ENCODE results near the gene SYTL2.
"Not testable (repeated sequence)": the region's sequence is repeated elsewhere in the genome, so short reads cannot be mapped to it uniquely, and the experiment has no call there.

The SYTL2 gene, protein sequence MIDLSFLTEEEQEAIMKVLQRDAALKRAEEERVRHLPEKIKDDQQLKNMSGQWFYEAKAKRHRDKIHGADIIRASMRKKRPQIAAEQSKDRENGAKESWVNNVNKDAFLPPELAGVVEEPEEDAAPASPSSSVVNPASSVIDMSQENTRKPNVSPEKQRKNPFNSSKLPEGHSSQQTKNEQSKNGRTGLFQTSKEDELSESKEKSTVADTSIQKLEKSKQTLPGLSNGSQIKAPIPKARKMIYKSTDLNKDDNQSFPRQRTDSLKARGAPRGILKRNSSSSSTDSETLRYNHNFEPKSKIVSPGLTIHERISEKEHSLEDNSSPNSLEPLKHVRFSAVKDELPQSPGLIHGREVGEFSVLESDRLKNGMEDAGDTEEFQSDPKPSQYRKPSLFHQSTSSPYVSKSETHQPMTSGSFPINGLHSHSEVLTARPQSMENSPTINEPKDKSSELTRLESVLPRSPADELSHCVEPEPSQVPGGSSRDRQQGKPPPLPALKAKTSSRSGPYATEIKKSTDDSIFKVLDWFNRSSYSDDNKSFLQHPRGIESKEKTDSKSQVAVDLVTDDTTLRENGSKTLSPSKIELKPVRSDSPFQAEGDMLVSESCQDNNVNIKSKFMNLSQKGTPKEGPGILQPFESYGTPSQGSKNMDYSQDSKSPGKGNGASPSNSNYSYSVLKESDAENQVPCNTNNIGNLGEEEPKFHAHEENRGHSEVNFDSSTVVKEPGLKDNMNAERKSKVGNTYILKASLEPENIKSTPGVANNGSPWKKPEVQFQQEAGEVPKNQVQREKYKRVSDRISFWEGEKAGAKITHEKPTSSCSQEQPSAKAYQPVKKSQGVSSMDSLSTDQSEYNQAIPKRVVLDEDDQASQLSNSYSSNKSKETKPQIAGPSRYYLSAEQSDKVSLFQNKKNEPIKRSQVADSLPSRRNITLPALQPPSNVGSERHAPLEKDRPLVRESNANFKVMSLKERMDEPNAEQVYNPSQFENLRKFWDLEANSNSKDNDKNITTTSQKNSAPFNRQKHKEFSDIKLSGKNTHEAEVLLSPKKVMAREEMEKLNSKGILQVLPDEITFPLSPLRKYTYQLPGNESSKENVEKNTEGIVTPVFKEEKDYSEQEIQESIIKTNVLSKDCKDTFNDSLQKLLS (N-terminal part only)

DNA sequence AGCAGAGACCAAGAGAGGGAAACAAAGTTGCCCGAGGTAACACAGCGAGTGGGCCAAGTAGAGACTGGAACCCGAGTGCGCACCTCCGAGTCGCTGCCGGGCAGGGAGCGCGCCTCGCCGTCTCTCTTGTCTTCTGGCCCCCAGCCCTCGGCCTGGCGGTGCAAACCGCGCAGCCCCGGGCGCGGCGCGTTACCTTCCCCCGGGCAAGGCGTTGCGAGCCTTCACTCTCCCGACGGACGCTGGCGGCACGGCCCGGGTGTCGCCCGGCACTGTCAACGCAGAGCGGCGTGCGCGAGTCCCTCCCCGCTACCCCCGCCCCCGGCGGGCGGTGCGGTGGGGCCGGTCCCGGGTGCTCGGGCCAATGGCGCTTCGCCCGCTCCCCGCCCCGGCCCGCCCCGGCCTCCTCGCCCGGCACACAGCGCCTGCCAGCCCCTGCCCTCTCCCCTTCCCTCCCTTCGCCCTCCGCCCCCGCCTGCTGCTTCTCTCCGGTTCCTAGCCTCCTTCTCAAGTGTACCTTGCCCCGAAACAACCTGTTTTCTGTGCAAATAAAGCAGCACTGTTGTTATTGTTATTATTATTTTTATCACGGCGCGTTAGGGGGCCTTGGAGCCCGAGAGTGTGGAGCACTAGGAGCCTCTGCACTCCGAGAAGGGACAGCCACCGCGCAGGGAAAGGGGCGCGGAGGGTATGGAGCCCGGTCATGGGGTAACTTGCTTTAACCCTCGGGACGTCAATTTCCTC lies at the start of gene SYTL2:
SYTL2 (minus strand) TSS at position 271 of the 741 bp plus-strand sequence. CDS start 53,416 bp downstream, outside the sequence.
- in situ Hi-C loops (cut with HindIII; ENCODE audit: low sequenced_read_pairs), result no loop called here

- in situ Hi-C loops (cut with HindIII; ENCODE audit: low sequenced_read_pairs), result not testable (repeated sequence)
Measured at GRCh38 chr11:85859541-85859940, 48.6 kb upstream of the SYTL2 start.

GRCh38 chr11:85857098-85857497 lies 46.2 kb upstream of the SYTL2 start:
- in situ Hi-C loops (cut with HindIII; ENCODE audit: low sequenced_read_pairs), result no loop called here

DNA sequence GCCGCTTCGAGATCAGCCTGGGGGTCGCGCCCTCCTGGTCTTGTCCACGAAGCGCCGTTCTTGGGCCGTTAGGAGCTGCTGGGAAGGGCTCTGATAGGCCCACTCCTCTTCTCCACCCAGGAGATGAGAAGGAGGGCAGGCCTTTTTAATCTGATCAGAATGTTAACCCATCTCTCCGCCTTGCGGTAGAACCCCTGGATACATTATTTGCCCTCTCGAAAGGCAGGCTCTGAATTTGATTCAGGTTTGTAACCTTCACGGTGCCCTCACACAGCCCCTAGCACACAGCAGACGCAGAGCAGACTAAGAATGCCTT lies 44.4 kb upstream of the SYTL2 start, which contains the start of gene CCDC83:
CCDC83 (plus strand) TSS at position 43 of the 316 bp plus-strand sequence. CDS start 9,741 bp downstream, outside the sequence.
- in situ Hi-C loops (cut with HindIII; ENCODE audit: low sequenced_read_pairs), result no loop called here

GRCh38 chr11:85854557-85855340 lies 43.8 kb upstream of the SYTL2 start:
- in situ Hi-C loops (cut with HindIII; ENCODE audit: low sequenced_read_pairs), result no loop called here

DNA sequence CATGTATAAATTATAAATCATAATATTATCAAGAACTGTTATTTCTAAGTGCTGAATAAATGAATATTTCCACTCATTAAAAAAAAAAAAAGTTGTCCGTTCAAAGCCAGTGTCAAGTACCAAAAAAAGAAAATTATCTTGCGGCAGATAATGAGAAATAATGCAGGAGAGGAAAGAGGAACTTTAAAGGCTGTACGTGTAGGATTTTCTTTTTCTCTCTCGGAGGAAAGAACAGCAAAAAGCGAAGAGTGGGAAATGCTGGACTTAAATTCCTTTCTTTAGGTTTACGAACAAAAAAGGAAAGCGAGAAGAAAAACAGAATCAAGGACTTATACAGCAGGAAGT lies 43.2 kb upstream of the SYTL2 start:
- in situ Hi-C loops (cut with HindIII; ENCODE audit: low sequenced_read_pairs), result no loop called here

DNA sequence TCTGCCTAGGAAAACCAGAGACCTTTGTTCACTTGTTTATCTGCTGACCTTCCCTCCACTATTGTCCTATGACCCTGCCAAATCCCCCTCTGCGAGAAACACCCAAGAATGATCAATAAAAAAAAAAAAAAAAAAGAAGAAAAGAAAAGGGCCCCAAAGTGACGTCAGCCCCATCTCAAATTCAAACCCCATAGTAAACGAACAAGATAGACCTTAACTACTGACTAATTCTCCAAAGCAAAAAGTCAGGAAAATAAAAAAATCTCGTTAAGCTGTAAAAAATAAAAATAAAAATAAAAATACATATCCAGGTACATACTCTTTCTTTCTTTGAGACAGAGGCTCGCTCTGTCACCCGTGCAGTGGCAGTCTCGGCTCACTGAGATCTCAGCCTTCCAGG lies 42.6 kb upstream of the SYTL2 start:
- in situ Hi-C loops (cut with HindIII; ENCODE audit: low sequenced_read_pairs), result not testable (repeated sequence)

- in situ Hi-C loops (cut with HindIII; ENCODE audit: low sequenced_read_pairs), result not testable (repeated sequence)
Measured at GRCh38 chr11:85852754-85853153, 41.8 kb upstream of the SYTL2 start.

GRCh38 chr11:85848556-85848955 lies 37.6 kb upstream of the SYTL2 start:
- in situ Hi-C loops (cut with HindIII; ENCODE audit: low sequenced_read_pairs), result no loop called here

GRCh38 chr11:85848006-85848405 lies 37.1 kb upstream of the SYTL2 start:
- in situ Hi-C loops (cut with HindIII; ENCODE audit: low sequenced_read_pairs), result no loop called here

DNA sequence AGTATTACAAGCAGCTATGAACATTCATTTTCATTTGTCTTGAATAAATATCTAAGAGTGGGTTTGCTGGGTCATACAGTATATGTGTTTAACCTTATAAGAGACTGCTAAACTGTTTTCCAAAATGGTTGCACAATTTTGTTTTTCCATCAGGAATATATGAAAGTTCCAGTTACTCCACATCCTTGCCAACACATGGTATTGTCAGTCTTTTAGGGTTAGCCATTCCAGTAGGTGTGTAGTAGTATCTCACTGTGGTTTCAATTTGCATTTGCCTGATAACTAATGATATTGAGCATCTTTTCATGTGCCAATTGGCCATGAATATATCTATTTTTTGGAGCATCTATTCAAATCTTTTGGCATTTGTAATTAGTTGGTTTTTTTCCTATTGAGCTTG lies 36.5 kb upstream of the SYTL2 start:
- in situ Hi-C loops (cut with HindIII; ENCODE audit: low sequenced_read_pairs), result no loop called here

DNA sequence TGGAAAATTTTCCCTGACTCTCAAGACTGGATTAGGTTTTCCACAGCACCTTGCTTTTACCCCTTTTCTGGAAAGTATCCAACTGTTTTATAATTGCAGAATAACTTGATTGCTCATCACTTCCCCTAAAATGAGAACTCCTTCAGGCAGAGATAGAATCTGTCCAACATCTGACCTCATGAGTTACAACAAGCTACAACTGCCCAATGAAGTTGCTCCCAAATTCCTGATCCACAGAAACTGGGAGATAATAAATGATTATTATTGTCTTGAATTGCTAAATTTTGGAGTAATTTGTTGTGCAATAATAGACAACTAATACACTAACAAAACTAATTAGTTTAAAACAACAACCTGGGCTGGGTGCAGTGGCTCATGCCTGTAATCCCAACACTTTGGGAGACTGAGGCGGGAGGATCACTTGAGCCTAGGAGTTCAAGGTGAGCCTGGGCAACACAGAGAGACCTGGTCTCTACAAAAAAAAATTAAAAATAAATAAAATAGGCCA lies 34.2 kb upstream of the SYTL2 start:
- in situ Hi-C loops (cut with HindIII; ENCODE audit: low sequenced_read_pairs), result no loop called here

DNA sequence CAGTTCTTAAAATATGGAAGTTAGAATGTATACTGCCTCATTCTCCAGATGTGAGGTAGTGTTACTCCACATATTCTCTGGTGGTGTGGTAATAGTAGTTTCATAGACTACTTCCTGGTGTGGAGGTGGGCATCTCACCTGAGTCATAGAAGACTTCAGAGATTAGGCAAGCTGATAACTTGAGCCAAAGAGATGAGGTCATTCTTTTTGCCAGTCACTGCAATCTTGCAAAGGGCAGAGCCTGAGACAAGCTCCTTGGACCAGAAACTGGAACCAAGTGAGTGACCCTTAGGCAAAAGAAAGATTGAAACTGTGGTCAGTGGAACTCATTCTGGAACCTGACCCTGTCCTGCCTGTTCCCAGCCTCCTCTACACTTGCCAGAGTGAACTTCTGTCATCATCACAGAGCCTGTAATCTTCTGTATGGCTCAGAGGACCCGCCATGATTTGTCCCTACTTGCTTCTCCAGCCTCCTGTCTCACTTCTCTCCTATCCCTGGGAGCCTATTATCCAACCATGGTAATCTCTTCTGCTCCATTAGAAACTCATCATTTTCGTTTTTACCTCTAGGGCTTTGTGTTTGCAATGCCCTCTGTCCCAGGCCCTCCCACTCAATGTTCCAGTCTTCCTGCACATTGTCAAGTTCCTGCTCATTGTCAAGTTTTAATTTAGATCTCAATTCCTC lies 33.6 kb upstream of the SYTL2 start:
- in situ Hi-C loops (cut with HindIII; ENCODE audit: low sequenced_read_pairs), result no loop called here

GRCh38 chr11:85843929-85844328 lies 33.0 kb upstream of the SYTL2 start:
- in situ Hi-C loops (cut with HindIII; ENCODE audit: low sequenced_read_pairs), result no loop called here

GRCh38 chr11:85840932-85841331 lies 30.0 kb upstream of the SYTL2 start:
- in situ Hi-C loops (cut with HindIII; ENCODE audit: low sequenced_read_pairs), result not testable (repeated sequence)

GRCh38 chr11:85835729-85836128 lies 24.8 kb upstream of the SYTL2 start:
- in situ Hi-C loops (cut with HindIII; ENCODE audit: low sequenced_read_pairs), result no loop called here

- in situ Hi-C loops (cut with HindIII; ENCODE audit: low sequenced_read_pairs), result no loop called here
Measured at GRCh38 chr11:85835263-85835662, 24.3 kb upstream of the SYTL2 start.

- in situ Hi-C loops (cut with HindIII; ENCODE audit: low sequenced_read_pairs), result no loop called here
Measured at GRCh38 chr11:85831050-85831449, 20.1 kb upstream of the SYTL2 start.

GRCh38 chr11:85829172-85829571 lies 18.2 kb upstream of the SYTL2 start:
- in situ Hi-C loops (cut with HindIII; ENCODE audit: low sequenced_read_pairs), result no loop called here
